Measurements from ENCODE around the gene ZBTB47.
A peak's percentile ranks its signal among the peaks of the same experiment; 100 is the strongest.

ZBTB47 gene

DNA sequence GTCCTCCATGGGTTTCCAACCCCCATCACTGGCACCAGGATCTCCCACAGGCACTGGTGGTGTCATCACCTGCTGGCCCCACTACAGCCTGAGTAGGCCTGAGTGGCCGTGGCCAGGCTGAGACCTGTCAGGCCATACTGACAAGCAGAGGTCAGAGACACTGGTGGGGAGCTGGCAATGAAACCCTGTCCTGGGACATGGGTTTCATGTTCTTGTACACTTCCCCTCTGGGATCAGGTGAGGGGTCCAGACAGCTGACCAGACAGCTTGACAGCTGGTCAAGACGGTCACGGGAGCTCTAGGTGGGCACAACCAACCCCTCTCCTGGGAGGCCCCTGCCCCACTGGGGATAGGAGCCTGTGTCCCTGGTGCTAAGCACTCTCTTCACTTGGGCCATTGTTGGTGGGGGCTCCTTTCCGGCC is 13.1 kb downstream of the ZBTB47 start:
- DNase-seq: no peak

DNA sequence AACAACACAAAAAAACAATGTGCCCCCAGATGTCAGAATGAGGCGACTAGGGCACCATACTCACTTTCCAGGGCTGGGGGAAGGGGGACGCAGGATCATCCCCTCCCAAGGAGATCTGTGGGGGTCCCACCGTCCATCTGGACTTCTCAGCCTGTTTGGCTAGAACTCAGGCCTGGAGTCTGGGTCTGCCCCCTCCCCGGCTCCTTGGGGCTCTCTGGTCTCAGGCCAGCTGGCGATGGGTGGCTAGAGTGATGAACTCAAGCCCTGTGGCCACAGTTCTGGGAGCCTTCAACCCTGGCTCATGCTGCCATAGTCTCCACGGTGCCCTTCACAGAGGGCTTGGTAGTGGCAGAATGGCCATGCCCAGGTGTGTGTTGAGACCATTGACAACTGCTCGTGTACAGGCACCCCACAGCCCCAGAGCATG is 13.6 kb downstream of the ZBTB47 start:
- DNase-seq: no peak

DNA sequence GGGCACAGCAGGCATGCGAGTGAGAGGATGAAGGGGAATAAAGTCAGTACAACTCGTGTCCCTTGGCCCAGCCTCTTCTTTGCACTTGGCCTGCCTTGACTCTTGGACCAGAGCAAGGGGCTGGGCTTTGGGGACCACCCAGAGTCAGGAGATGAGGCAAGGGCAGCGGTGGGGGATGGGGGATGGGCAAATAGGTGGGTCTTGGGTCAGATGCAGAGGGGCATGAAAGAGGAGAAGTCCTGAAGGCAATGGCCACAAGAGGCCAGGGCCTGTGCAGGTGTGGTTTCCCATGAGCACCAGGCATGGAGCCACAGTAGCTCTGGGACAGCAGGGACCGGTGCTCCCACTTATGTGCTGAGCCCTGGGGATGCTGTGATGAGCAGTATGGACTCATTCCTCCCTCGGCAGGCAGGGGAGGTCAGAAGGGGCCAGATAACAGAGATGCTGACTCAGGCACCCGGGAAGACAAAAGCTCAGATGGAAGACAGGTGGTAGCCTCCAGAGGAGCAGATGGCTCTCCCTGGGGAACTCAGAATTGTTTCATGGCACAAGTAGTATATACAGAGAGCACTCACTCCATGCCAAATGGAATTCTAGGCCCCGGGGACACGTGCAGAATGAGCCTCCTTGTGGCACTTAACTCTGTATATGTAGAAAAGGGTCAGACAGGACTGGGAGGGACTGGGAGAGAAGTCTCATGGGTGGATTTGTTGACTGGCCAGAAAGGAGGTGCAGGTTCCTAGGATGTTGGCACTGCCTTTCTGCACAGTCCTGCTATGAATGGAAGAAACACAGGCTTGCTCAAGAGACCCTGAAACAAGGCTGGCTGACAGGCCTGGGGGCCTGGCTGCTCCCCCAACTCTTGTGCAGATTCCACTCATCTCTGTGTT is 14.3 kb downstream of the ZBTB47 start:
- no peak for DNase-seq

DNA sequence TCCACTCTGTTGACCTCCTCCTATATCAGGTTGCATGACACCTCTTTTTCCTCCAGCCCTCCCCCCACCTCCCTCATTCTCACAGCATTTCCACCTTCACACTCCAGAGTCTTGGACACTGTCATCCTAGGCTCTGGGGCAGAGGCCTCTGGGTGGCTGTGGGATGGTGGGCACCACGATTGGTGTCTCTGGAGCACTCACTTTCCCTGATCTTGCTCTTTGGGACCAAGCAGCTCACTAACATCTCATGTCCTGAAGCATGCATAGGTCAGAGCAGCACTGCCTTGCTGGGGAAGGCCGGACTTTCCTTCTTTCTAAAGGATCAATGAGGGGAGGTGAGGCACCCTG is 14.9 kb downstream of the ZBTB47 start:
- DNase-seq: no peak

DNA sequence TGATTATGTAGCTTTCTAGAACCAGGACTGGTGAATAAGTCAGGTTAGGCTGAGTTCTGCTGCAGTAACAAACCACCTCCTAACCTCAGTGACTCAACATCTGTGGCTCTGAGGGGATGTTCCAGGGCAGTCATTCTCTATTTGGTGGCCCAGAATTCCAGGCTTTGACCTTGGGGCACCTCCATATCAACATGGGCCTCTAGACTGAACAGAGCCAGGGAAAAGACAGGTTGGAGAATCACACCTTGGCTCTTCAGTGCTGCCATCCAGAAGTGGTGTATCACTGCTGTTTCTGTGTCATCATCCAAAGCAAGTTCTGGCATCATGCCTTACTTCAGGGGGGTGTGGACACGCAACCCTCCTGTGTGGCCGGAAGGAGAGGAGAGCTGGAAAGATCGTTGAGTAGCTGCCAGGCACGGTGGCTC is 15.3 kb downstream of the ZBTB47 start:
- DNase-seq: no peak

DNA sequence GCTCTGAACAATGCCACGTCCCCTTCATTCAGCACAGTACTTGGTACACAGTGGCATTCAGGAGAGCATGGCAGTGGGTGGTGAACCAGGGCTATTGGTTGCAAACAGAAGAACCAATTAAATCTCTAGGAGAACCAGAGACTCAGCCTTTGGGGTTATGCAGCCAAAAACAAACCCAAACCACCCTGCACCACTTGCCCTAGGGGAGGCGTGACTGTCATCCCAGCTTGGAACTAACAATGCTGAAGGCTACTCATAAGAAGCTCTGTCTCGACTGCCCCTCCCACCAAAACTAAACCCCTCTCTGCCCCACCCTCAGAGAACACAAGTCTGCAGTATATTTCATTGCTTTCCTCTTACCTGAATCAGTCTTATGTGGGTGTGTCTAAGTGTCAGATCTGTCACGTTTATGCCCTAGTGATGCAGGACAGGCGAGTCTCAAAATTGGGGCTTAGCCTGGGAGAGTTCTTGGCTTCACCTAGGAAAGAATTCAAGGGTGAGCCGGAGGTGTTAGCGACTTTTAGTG is 16.6 kb downstream of the ZBTB47 start:
- DNase-seq: no peak

DNA sequence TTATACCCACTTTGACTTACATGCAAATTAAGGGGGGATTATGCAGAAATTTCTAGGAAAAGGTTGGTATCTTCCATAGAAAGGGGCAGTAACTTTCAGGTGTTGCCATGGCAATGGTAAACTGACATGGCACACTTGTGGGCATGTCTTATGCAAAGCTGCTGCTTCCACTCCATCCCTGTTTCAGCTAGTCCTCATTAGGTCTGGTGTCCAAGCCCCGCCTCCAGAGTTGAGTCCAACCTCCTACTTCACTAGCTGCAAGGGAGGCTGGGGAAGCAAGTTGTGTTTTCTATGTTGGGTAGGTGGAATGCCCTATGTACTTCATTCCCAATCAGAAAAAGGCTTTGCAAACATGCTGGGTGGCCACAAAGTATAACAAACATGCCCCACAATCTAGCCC is 17.2 kb downstream of the ZBTB47 start:
- no peak for DNase-seq

DNA sequence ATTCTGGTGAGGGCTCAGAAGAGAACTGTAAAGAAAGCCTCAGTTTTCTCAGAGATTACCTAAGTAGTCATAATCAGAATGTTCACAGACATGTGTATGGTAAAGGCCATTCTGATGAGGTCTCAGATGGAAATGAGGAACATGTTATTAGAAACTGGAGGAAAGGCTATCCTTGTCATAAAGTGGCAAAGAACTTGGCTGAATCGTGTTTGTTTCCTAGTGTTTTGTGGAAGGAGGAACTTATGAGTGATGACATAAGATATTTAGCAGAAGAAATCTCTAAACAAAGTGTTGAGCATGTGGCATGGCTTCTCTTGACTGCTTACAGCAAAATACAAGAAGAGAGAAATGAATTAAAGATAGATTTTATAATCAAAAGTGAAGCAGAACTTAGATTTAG is 19.0 kb downstream of the ZBTB47 start:
- no peak for DNase-seq

DNA sequence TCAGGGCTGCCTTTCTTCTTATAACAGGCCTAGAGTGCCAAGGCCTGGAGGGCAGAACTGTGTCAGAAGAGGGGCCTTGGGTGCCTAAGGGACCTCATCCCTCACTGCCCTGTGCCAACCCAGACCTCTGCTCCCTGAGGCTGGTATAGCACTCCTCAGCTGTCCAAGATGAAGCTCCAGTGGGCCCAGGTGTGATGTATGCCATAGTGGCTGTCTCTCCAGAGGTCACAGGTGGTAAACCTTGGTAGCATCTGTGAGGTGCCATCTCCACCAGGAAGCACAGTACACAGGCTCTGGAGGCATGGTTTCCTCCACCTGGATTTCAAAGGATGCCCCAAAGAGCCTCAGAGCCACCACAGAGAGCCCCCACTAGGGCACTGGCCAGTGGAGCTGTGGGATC is 19.6 kb downstream of the ZBTB47 start:
- DNase-seq: no peak

DNA sequence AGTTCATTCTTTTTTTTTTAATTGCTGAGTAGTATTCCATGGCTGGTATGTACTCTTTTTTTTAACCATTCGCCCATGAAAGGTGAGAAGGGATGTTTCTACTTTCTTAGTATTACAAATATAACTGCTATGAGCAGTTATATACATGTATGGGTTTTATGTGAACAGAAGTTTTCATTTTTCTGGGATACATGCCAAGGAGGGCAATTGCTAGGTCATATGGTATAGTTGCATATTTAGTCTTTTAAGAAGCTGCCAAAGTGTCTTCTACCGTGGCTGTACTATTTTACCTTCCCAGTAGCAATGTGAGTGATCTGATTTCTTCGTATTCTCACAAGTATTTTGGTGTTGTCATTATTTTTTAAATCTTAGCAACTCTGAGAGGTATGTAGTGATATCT is 20.6 kb downstream of the ZBTB47 start:
- no peak for DNase-seq

DNA sequence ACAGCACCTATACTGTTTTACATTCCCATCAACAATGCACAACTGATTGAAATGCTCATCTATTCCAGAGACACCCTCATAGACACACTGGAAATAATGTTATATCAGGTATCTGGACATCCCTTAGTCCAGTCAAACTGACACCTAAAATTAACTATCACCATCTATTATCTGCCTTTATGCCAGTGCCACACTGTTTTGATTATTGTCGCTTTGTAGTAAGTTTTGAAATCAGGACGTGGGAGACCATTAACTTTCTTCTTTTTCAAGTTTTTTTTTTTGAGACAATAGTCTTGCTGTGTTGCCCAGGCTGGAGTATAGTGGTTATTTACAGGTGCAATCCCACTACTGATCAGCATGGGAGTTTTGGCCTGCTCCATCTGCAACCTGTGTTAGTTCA is 22.4 kb downstream of the ZBTB47 start:
- DNase-seq: no peak

DNA sequence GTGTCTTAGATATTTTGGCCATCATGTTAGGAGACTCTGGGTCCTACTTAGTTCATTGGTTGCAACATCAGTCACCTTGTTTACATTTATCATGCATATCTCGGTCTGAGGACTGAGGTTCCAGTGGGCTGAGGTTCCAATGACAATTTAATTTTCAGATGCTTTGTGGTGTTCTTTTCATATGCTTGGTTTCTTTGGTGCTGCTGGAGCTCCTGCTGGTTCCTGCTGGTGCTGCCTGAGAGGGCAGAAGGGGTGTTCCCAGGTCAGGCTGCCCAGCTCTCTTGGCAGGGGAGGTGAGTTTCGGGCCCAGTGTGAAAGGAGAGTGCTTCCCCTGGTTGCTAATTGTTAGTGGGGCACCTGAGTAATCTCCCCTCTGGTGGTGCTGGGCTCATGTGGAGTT is 24.9 kb downstream of the ZBTB47 start:
- no peak for DNase-seq

DNA sequence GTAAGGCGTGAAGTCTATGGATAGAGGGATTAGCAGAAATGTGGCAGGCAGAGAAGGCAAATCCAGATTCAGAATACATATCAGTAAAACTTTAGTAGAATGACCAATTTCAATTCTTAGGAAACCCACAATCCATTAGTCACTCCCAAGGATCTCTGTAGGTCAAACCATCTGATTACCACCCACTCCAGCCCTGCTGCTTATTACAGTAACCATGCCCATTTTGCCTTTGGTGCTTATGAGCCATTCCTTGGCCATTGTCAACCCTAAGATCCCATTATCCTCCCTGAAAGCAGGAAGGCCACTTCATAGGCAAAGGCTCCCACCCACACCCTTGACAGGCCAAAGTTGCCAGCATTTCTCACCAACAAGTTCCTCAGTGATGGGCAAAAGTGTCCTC is 26.8 kb downstream of the ZBTB47 start:
- DNase-seq: no peak

DNA sequence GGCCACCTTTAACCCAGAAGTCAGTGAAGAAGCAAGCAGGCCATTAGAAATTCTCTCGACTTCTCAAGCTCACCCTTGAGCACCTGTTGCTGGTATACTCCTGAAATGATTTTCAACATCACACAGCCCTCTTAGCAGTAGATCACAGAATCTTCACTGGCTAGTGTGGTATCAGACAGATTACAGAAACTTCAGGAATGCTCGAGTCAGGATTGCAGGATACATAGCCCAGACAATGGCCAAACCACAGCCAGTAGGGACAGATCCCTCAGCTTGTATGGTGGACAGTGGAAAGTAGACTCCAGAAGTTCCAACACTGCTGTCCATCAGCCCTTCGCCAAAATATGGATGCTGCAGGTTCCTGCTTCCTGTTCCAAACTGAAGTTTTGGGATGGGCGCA is 27.3 kb downstream of the ZBTB47 start:
- DNase-seq: no peak

DNA sequence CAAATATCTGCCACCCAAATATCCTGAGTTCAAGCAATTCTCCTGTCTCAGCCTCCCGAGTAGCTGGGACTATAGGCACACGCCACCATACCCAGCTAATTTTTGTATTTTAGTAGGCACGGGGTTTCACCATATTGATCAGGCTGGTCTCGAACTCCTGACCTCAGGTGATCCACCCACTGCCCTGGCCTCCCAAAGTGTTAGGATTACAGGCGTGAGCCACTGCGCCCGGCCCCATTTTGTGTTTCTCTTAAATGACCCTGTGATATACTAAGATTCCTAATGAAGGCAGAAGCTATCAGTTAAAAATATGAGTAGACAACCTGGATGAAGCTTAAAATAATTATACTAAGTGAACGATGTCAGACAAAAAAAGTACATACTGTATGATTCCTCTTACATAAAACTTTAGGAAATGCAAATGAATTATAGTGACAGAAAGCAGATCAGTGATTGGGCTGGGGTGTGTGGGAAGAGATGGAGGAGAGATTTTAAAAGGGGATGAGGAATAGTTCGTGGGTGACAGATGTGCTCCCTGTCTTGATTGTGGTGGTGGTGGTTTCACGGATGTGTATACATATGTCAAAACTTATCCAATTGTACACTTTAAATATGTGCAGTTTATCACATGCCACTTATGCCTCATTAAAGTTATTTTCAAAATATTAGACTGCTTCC is 28.0 kb downstream of the ZBTB47 start:
- DNase-seq: no peak

DNA sequence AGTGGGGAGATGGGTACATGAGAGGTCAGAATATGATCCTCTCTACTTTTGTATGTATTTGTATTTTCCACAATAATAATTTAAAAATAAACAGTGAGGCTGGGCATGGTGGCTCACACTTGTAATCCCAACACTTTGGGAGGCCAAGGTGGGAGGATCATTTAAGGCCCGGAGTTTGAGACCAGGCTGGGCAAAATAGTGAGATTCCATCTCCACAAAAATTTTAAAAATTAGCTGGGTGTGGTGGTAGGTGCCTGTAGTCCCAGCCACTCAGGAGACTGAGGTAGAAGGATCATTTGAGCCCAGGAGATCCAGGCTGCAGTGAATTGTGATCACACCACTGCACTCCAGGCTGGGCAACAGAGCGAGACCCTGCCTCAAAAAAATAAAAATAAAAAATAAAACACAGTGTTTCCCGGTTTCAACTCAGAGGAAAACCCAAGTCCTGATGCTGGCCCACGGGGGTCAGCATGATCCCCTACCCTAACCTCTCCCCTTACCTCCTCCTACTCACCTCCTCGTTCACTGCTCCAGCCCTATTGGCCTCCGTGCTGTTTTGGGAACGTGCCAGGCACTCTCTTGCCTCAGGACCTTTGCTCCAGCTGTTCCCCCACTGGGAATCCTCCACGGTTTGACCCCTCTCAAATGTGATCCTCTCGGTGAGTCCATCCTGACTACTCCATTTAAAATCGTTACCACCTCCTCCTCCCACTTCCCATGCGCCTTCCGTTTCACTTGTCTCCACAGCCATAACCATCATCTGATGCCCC is 29.0 kb downstream of the ZBTB47 start:
- no peak for DNase-seq

DNA sequence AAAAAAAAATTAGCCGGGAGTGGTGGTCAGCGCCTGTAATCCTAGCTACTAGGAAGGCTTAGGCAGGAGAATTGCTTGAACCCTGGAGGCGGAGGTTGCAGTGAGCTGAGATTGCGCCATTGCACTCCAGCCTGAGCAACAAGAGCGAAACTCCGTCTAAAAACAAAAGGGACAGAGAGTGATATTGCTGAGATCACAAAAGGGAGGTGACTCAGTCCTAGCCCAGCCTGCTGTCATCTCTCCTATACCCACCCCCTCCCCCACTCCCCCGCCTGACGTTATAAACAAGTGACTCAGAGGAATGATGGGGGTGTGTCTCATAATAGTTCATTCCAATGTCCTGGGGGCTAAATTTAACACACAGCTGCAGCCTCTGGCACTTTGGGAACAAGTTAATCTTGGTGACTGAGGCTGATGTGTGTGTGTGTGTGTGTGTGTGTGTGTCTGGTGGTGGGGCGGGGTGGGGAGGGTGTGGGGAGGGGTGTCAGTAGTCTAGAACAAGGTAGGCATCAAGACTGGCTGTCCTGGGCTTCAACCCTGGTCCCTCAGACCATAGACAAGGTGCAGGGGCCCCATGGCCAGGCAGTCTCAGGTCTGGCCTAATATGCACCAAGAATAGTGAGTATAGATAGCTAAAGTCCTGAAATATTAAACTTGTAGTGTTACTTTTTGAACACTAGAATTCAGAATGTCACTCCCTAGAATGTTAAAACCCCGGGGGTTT is 30.5 kb downstream of the ZBTB47 start:
- DNase-seq: peak; percentile 45

DNA sequence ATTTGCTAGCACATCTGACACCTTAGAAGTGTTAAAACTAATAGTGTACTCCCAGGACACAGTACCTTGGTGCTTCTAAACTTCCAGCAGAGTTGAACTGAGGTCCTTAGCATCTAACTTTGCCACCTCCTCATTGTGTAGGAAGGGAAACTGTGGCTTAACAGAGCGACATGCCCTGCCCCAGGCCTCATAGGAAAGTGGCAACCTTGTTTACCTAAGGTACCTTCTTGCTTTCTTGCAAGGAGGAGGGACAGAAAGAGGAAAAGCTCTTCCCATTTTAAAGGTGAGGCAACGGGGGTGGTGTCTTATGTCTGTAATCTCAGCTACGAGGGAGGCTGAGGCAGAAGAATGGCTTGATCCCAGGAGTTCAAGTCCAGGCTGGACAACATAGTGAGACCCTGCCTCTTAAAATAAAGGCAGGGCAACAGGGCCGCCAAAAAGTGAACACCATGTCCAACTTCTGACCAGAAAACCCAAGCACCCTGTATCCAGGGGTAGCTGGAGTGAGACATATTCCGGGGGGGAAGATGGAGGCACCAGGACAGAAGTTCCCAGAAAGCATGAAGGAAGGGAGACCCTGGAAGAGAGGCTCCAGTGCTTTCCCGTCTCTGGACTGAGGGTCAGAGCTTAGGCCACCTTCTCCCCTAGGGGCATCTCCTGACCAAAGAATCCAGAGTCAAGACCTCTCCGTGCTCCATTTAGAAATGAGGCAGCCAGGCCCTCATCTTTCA is 31.3 kb downstream of the ZBTB47 start:
- DNase-seq: no peak

DNA sequence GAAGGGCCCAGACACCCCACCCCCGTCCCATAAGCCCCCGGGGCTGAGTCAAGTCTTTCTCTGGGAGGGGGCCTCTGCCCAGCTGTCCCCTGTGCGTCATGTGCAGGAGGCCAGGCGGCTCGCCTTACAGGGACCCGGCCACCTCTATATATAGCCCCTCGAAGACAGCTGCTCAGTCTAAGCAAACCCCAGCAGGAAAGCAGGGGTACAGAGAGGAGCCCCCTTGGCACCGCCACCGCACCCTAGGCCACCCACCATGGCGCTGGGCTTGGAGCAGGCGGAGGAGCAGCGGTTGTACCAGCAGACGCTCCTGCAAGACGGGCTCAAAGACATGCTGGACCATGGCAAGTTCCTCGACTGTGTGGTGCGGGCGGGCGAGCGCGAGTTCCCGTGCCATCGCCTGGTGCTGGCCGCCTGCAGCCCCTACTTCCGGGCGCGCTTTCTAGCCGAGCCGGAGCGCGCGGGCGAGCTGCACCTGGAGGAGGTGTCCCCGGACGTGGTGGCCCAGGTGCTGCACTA is 31.9 kb downstream of the ZBTB47 start, which contains the start of gene KLHL40:
Gene KLHL40, plus strand, starts transcription at position 175 of the 519 bp plus-strand sequence. Its CDS starts 82 bp downstream, at position 257.
- DNase-seq: no peak

DNA sequence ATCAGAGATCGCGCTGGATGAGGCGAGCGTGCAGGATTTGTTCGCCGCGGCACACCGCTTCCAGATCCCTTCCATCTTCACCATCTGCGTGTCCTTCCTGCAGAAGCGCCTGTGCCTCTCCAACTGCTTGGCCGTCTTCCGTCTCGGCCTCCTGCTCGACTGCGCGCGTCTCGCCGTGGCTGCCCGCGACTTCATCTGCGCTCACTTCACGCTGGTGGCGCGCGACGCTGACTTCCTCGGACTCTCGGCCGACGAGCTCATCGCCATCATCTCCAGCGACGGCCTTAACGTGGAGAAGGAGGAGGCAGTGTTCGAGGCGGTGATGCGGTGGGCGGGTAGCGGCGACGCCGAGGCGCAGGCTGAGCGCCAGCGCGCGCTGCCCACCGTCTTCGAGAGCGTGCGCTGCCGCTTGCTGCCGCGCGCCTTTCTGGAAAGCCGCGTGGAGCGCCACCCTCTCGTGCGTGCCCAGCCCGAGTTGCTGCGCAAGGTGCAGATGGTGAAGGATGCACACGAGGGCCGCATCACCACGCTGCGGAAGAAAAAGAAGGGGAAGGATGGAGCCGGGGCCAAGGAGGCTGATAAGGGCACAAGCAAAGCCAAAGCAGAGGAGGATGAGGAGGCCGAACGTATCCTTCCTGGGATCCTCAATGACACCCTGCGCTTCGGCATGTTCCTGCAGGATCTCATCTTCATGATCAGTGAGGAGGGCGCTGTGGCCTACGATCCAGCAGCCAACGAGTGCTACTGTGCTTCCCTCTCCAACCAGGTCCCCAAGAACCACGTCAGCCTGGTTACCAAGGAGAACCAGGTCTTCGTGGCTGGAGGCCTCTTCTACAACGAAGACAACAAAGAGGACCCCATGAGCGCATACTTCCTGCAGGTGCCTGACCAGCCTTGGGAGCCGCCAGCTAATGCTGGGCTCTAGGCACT is 32.7 kb downstream of the ZBTB47 start:
- no peak for DNase-seq

All from midbrain (tissue), 1 donor.